CD4-positive, CD25-positive, alpha-beta regulatory T cell (primary cell): Measurements from ENCODE around the gene NHEJ1. TPM values are rescaled to one million over a fixed set of nuclear protein-coding genes. Genes with fewer than 3 reads are reported as not detected.
A peak's percentile ranks its signal among the peaks of the same experiment; 100 is the strongest.

Experiments used
- ATAC-seq, 2 donors: fragments of 150-1000 bp; cut with Tn5 transposase; one replicate each; pipeline ENCODE4 v1.10.0; 2021; ENCODE audit warnings: low read depth in 2 of 2, moderate number of reproducible peaks in 2 of 2, moderate library complexity in 1 of 2
- DNase-seq, 3 donors: peaks; one replicate each; pipeline versions ENCODE4 v3.0.0 to v3.0.0-alpha.2; 2012 to 2022; ENCODE audit warnings: mixed read lengths in 1 of 3
- H3K27ac ChIP-seq: one replicate; pipeline ENCODE4 v1.7.0; 2013; ENCODE audit warnings: mild to moderate bottlenecking, low read length; ENCODE audit not compliant: insufficient read depth, poor library complexity, severe bottlenecking
- H3K27me3 ChIP-seq: one replicate; pipeline ENCODE4 v1.7.0; 2013; ENCODE audit warnings: low read length; ENCODE audit not compliant: control insufficient read depth, insufficient read depth
- H3K36me3 ChIP-seq: one replicate; pipeline ENCODE4 v1.7.0; 2013; ENCODE audit warnings: mild to moderate bottlenecking, low read length, moderate library complexity; ENCODE audit not compliant: control insufficient read depth, insufficient read depth
- H3K4me1 ChIP-seq: 2 replicates; pipeline ENCODE4 v1.7.0; 2013; ENCODE audit warnings: mild to moderate bottlenecking, low read length; ENCODE audit not compliant: insufficient read depth, control insufficient read depth, poor library complexity, severe bottlenecking
- H3K4me3 ChIP-seq: one replicate; pipeline ENCODE4 v1.7.0; 2013; ENCODE audit warnings: low read depth, mild to moderate bottlenecking, low read length, moderate library complexity
- H3K9me3 ChIP-seq, 2 experiments: 1 replicate in 1 of 2; 2 replicates in 1 of 2; pipeline ENCODE4 v1.7.0; 2013; ENCODE audit warnings: low read length in 2 of 2, mild to moderate bottlenecking in 1 of 2, moderate library complexity in 1 of 2; ENCODE audit not compliant: control insufficient read depth in 2 of 2
- H3K27ac Mint-ChIP-seq, 3 donors: one replicate each; pipeline ENCODE4 v1.8.0; 2020 to 2022; ENCODE audit warnings: mild to moderate bottlenecking in 3 of 3, mixed read lengths in 3 of 3, moderate library complexity in 2 of 3
- H3K27me3 Mint-ChIP-seq: one replicate; pipeline ENCODE4 v1.8.0; 2022; ENCODE audit warnings: mild to moderate bottlenecking, mixed read lengths
- H3K36me3 Mint-ChIP-seq: one replicate; pipeline ENCODE4 v1.8.0; 2020; ENCODE audit warnings: mixed read lengths
- H3K4me1 Mint-ChIP-seq, 4 donors: one replicate each; pipeline ENCODE4 v1.8.0; 2020 to 2022; ENCODE audit warnings: mixed read lengths in 4 of 4, mild to moderate bottlenecking in 1 of 4
- H3K4me3 Mint-ChIP-seq, 4 donors: one replicate each; pipeline ENCODE4 v1.8.0; 2020 to 2022; ENCODE audit warnings: mild to moderate bottlenecking in 4 of 4, mixed read lengths in 4 of 4, moderate library complexity in 3 of 4
- H3K9me3 Mint-ChIP-seq, 7 donors: one replicate each; pipeline ENCODE4 v1.8.0; 2020 to 2022; ENCODE audit warnings: mixed read lengths in 7 of 7, mild to moderate bottlenecking in 3 of 7, moderate library complexity in 2 of 7
- polyA plus RNA-seq, 4 donors: library from polyadenylated mRNA; unstranded; fragments of 300-500 nt; fragmentation: Illumina TruSeq; gene quantifications; one replicate each; pipeline ENCODE4 v1.2.3, GENCODE V29; 2021
- total RNA-seq: library from RNA; stranded (reverse); gene quantifications from one replicate; pipeline ENCODE4 v1.2.3, GENCODE V29; 2022

The NHEJ1 gene
- total and polyA plus RNA-seq, 5 donors from 2014 or later: 12.9 to 29.1 (median 25.5) TPM

GRCh38 chr2:219178377-219179175 is 18.0 kb upstream of the NHEJ1 start:
- DNase-seq (peak; percentile 44 to 52 (median 46)), ATAC-seq (no peak)
- Histone ChIP-seq H3K4me1 (peaks cover 65% of the 10 kb centered on the region), H3K27me3 (no peaks in the 10 kb centered on the region), H3K27ac (peak overlapping the region; percentile 98), H3K4me3 (peak overlapping the region; percentile 84), H3K36me3 (peaks cover 54% of the 10 kb centered on the region), H3K9me3 (no peaks in the 10 kb centered on the region)
- peaks cover 11% of the 10 kb centered on the region for H3K27me3 Mint-ChIP-seq
- peaks cover 36% of the 10 kb centered on the region for H3K36me3 Mint-ChIP-seq
- peak overlapping the region; percentile 87 to 99 (median 94) for H3K27ac Mint-ChIP-seq
- H3K9me3 Mint-ChIP-seq: no peaks in the 10 kb centered on the region
- peak overlapping the region; percentile 91 to 95 (median 94) for H3K4me3 Mint-ChIP-seq
- H3K4me1 Mint-ChIP-seq: peaks cover 13 to 80% (median 49%) of the 10 kb centered on the region in 4 donors

- Mint-ChIP-seq H3K4me1 (peaks cover 13 to 80% (median 52%) of the 10 kb centered on the region in 4 donors), H3K27me3 (peaks cover 11% of the 10 kb centered on the region), H3K36me3 (peaks cover 28% of the 10 kb centered on the region), H3K9me3 (no peaks in the 10 kb centered on the region), H3K27ac (peak within 1 kb of the TSS; percentile 99), H3K4me3 (peak within 1 kb of the TSS; percentile 94 to 99 (median 95))
- DNase-seq: peak; percentile 74 to 94 (median 89)
- Histone ChIP-seq H3K36me3 (peaks cover 54% of the 10 kb centered on the region), H3K27ac (peak within 1 kb of the TSS; percentile 98), H3K4me1 (peaks cover 65% of the 10 kb centered on the region), H3K9me3 (no peaks in the 10 kb centered on the region), H3K4me3 (peak within 1 kb of the TSS; percentile 84), H3K27me3 (no peaks in the 10 kb centered on the region)
- peak; percentile 52 to 66 for ATAC-seq
These were observed 17.1 kb upstream of the NHEJ1 start, which contains the start of gene RETREG2 for GRCh38 chr2:219177552-219178376. Gene RETREG2, plus strand, starts transcription at chr2:219178275. Its CDS starts 78 bp downstream, at chr2:219178353.

- Mint-ChIP-seq H3K36me3 (peaks cover 26% of the 10 kb centered on the region), H3K27ac (peak within 1 kb of the TSS; percentile 99), H3K4me3 (peak within 1 kb of the TSS; percentile 89 to 99 (median 94)), H3K27me3 (peaks cover 11% of the 10 kb centered on the region), H3K4me1 (peaks cover 13 to 77% (median 55%) of the 10 kb centered on the region in 4 donors), H3K9me3 (no peaks in the 10 kb centered on the region)
- Histone ChIP-seq H3K4me1 (peaks cover 62% of the 10 kb centered on the region), H3K36me3 (peaks cover 54% of the 10 kb centered on the region), H3K27me3 (no peaks in the 10 kb centered on the region), H3K9me3 (no peaks in the 10 kb centered on the region), H3K4me3 (peak within 1 kb of the TSS; percentile 86), H3K27ac (peak within 1 kb of the TSS; percentile 98)
- DNase-seq: peak; percentile 84 to 97 (median 89)
- ATAC-seq: peak; percentile 79 to 82
These were observed 16.4 kb upstream of the NHEJ1 start, which contains the start of gene CNPPD1 for GRCh38 chr2:219176818-219177551. Gene CNPPD1, minus strand, starts transcription at chr2:219176925. Its CDS starts 97 bp downstream, at chr2:219176828.

- H3K27me3 ChIP-seq: no peaks in the 10 kb centered on the region
- Mint-ChIP-seq H3K4me3 (peak overlapping the region; percentile 89 to 97 (median 94)), H3K36me3 (peaks cover 20% of the 10 kb centered on the region), H3K9me3 (no peaks in the 10 kb centered on the region), H3K4me1 (peaks cover 15 to 73% (median 51%) of the 10 kb centered on the region in 4 donors), H3K27ac (peak overlapping the region; percentile 85 to 99 (median 92)), H3K27me3 (peaks cover 11% of the 10 kb centered on the region)
- H3K4me3 ChIP-seq: peak overlapping the region; percentile 86
- H3K9me3 ChIP-seq: no peaks in the 10 kb centered on the region
- H3K36me3 ChIP-seq: peaks cover 51% of the 10 kb centered on the region
- DNase-seq (peak in 1 of 3 donors; percentile 39), ATAC-seq (no peak)
- peaks cover 63% of the 10 kb centered on the region for H3K4me1 ChIP-seq
- H3K27ac ChIP-seq: peak overlapping the region; percentile 98
These were observed 15.6 kb upstream of the NHEJ1 start for GRCh38 chr2:219175928-219176817.

- Mint-ChIP-seq H3K36me3 (peaks cover 13% of the 10 kb centered on the region), H3K27me3 (peaks cover 11% of the 10 kb centered on the region), H3K9me3 (no peaks in the 10 kb centered on the region), H3K27ac (peak overlapping the region; percentile 85 to 99 (median 92)), H3K4me3 (peak overlapping the region; percentile 89 to 97 (median 94)), H3K4me1 (peaks cover 20 to 70% (median 46%) of the 10 kb centered on the region in 4 donors)
- Histone ChIP-seq H3K4me1 (peaks cover 64% of the 10 kb centered on the region), H3K27me3 (no peaks in the 10 kb centered on the region), H3K27ac (peak overlapping the region; percentile 98), H3K36me3 (peaks cover 45% of the 10 kb centered on the region), H3K4me3 (peak overlapping the region; percentile 86), H3K9me3 (no peaks in the 10 kb centered on the region)
- ATAC-seq (no peak), DNase-seq (no peak)
These were observed 14.9 kb upstream of the NHEJ1 start for GRCh38 chr2:219175486-219175885.

GRCh38 chr2:219174801-219175200 is 14.2 kb upstream of the NHEJ1 start:
- no peaks in the 10 kb centered on the region for H3K9me3 ChIP-seq
- Mint-ChIP-seq H3K9me3 (no peaks in the 10 kb centered on the region), H3K4me1 (peaks cover 20 to 63% (median 40%) of the 10 kb centered on the region in 4 donors), H3K27ac (peak overlapping the region in 2 of 3 donors; percentile 85 to 99), H3K36me3 (peaks cover 11% of the 10 kb centered on the region), H3K27me3 (peaks cover 11% of the 10 kb centered on the region), H3K4me3 (peak overlapping the region; percentile 89 to 97 (median 94))
- peaks cover 38% of the 10 kb centered on the region for H3K36me3 ChIP-seq
- no peak overlapping the region for H3K27ac ChIP-seq
- no peak for ATAC-seq
- no peak for DNase-seq
- peak overlapping the region; percentile 30 for H3K4me3 ChIP-seq
- H3K4me1 ChIP-seq: peaks cover 61% of the 10 kb centered on the region
- H3K27me3 ChIP-seq: no peaks in the 10 kb centered on the region
